IMR-90 (cell line): ENCODE measurements around the gene INPP5A. TPM values are rescaled to one million over a fixed set of nuclear protein-coding genes. Genes with fewer than 3 reads are reported as not detected.
A peak's percentile ranks its signal among the peaks of the same experiment; 100 is the strongest.

ENCODE experiments used
- ATAC-seq: fragments of 200-7000 bp; cut with Tn5 transposase; 2 replicates; pipeline ENCODE4 v1.9.1; 2020; ENCODE audit warnings: low read depth, mild to moderate bottlenecking, moderate library complexity
- BruUV-seq: library from RNA; stranded (reverse); fragments of 400-500 nt; replicated peaks from 2 replicates; lab custom pipeline; 2021; lab: Mats Ljungman, UMichigan
- CTCF ChIA-PET: fragments of 300-600 bp; formaldehyde crosslinking; extraction: SDS; loops from one replicate; lab custom pipeline; 2021; ENCODE audit warnings: antibody characterized with exemption; lab: Yijun Ruan, JAX
- POLR2A ChIA-PET: fragments of 300-600 bp; sonication (Branson Sonifier 250); formaldehyde crosslinking; loops from one replicate; lab custom pipeline; 2022; ENCODE audit warnings: antibody characterized with exemption; ENCODE audit not compliant: unreplicated experiment; lab: Charles Lee
- DNase-seq: peaks from one replicate; pipeline ENCODE4 v3.0.0; 2013
- H2AFZ ChIP-seq: replicated peaks from 2 replicates; pipeline ENCODE3; 2013; ENCODE audit warnings: low read length, mild to moderate bottlenecking; ENCODE audit not compliant: poor library complexity
- H2AK5ac ChIP-seq: 2 replicates; pipeline ENCODE4 v1.6.1; 2013; ENCODE audit warnings: low read depth, low read length, inconsistent platforms
- H2AK9ac ChIP-seq: replicated peaks from 2 replicates; pipeline ENCODE3; 2013; ENCODE audit warnings: mild to moderate bottlenecking, low read depth, low read length, moderate library complexity; ENCODE audit not compliant: poor library complexity
- H2BK120ac ChIP-seq: 2 replicates; pipeline ENCODE4 v1.6.1; 2013; ENCODE audit warnings: low read depth, low read length, inconsistent platforms
- H2BK15ac ChIP-seq: 3 replicates; pipeline ENCODE4 v1.6.1; 2013; ENCODE audit warnings: low read depth, low read length, inconsistent platforms
- H2BK20ac ChIP-seq: 2 replicates; pipeline ENCODE4 v1.6.1; 2013; ENCODE audit warnings: low read depth, mild to moderate bottlenecking, inconsistent platforms, low read length, moderate library complexity
- H2BK5ac ChIP-seq: 2 replicates; pipeline ENCODE4 v1.6.1; 2013; ENCODE audit warnings: mild to moderate bottlenecking, low read depth, low read length, inconsistent platforms; ENCODE audit not compliant: poor library complexity, severe bottlenecking
- H3K14ac ChIP-seq: replicated peaks from 2 replicates; pipeline ENCODE4 v1.6.1; 2013; ENCODE audit warnings: low read depth, low read length, inconsistent platforms
- H3K18ac ChIP-seq: 2 replicates; pipeline ENCODE4 v1.6.1; 2013; ENCODE audit warnings: low read depth, low read length, control low read depth
- H3K23ac ChIP-seq: 2 replicates; pipeline ENCODE4 v1.6.1; 2013; ENCODE audit warnings: low read depth, low read length, inconsistent platforms
- H3K27ac ChIP-seq: 2 replicates; pipeline ENCODE4 v1.5.1; 2013; ENCODE audit warnings: mild to moderate bottlenecking, control low read depth, low read length; ENCODE audit not compliant: insufficient read depth
- H3K27me3 ChIP-seq: 2 replicates; pipeline ENCODE4 v1.6.1; 2013; ENCODE audit warnings: low read length; ENCODE audit not compliant: control insufficient read depth, insufficient read depth
- H3K36me3 ChIP-seq: 2 replicates; pipeline ENCODE4 v1.6.1; 2013; ENCODE audit warnings: low read length, mixed read lengths; ENCODE audit not compliant: control insufficient read depth, insufficient read depth
- H3K4ac ChIP-seq: 2 replicates; pipeline ENCODE4 v1.6.1; 2013; ENCODE audit warnings: low read depth, low read length, inconsistent platforms
- H3K4me1 ChIP-seq: 2 replicates; pipeline ENCODE4 v1.6.1; 2013; ENCODE audit warnings: low read length, mixed read lengths; ENCODE audit not compliant: control insufficient read depth, insufficient read depth
- H3K4me2 ChIP-seq: 2 replicates; pipeline ENCODE4 v1.6.1; 2013; ENCODE audit warnings: low read depth, mild to moderate bottlenecking, control low read depth, low read length, moderate library complexity
- H3K4me3 ChIP-seq: 2 replicates; pipeline ENCODE4 v1.5.1; 2013; ENCODE audit warnings: low read depth, mild to moderate bottlenecking, control low read depth, low read length, moderate library complexity; ENCODE audit not compliant: insufficient read depth
- H3K56ac ChIP-seq: 2 replicates; pipeline ENCODE4 v1.6.1; 2013; ENCODE audit warnings: low read length, inconsistent platforms; ENCODE audit not compliant: insufficient read depth; ENCODE audit errors: extremely low read depth
- H3K79me1 ChIP-seq, 2 experiments: 2 replicates each; pipeline ENCODE4 v1.6.1; 2013; ENCODE audit warnings: low read length in 2 of 2, inconsistent platforms in 1 of 2, low read depth in 1 of 2
- H3K9ac ChIP-seq: 2 replicates; pipeline ENCODE4 v1.6.1; 2013; ENCODE audit warnings: low read depth, low read length, control low read depth
- H3K9me1 ChIP-seq: 2 replicates; pipeline ENCODE4 v1.6.1; 2013; ENCODE audit warnings: low read length, inconsistent platforms; ENCODE audit not compliant: insufficient read depth
- H3K9me3 ChIP-seq: 2 replicates; pipeline ENCODE4 v1.6.1; 2013; ENCODE audit warnings: low read length; ENCODE audit not compliant: control insufficient read depth, insufficient read depth
- H4K20me1 ChIP-seq: 2 replicates; pipeline ENCODE4 v1.6.1; 2013; ENCODE audit warnings: low read length, inconsistent platforms; ENCODE audit not compliant: insufficient read depth
- H4K5ac ChIP-seq: 2 replicates; pipeline ENCODE4 v1.6.1; 2013; ENCODE audit warnings: mild to moderate bottlenecking, low read depth, low read length, control low read depth
- H4K8ac ChIP-seq, 2 experiments: 2 replicates each; pipeline ENCODE4 v1.6.1; 2013; ENCODE audit warnings: low read depth in 2 of 2, low read length in 2 of 2, control low read depth in 1 of 2, inconsistent platforms in 1 of 2
- H4K91ac ChIP-seq: 2 replicates; pipeline ENCODE4 v1.6.1; 2013; ENCODE audit warnings: low read depth, low read length, inconsistent platforms; ENCODE audit not compliant: insufficient read depth
- BHLHE40 ChIP-seq: fragments of 150-350 bp; IDR thresholded peaks from 2 replicates; pipeline ENCODE4 v1.6.1; 2016; ENCODE audit warnings: mild to moderate bottlenecking, low read depth, low read length
- CEBPB ChIP-seq: IDR thresholded peaks from 2 replicates; pipeline ENCODE4 v1.6.1; 2012; ENCODE audit warnings: low read depth, low read length, improper control_type of control experiment
- CHD1 ChIP-seq: IDR thresholded peaks from 2 replicates; pipeline ENCODE4 v1.6.1; 2012; ENCODE audit warnings: low read depth, low read length, improper control_type of control experiment
- ELK1 ChIP-seq: fragments of 150-350 bp; IDR thresholded peaks from 2 replicates; pipeline ENCODE4 v1.6.1; 2016; ENCODE audit warnings: low read depth, mild to moderate bottlenecking, low read length, moderate library complexity, borderline replicate concordance
- MXI1 ChIP-seq: IDR thresholded peaks from 2 replicates; pipeline ENCODE4 v1.6.1; 2012; ENCODE audit warnings: low read depth, mild to moderate bottlenecking, low read length, moderate library complexity, borderline replicate concordance
- NFE2L2 ChIP-seq: fragments of 150-350 bp; IDR thresholded peaks from 2 replicates; pipeline ENCODE4 v1.6.1; 2016; ENCODE audit warnings: low read depth, mild to moderate bottlenecking, low read length
- POLR2A ChIP-seq: IDR thresholded peaks from 2 replicates; pipeline ENCODE4 v1.6.1; 2012; ENCODE audit warnings: mild to moderate bottlenecking, low read depth, low read length
- RAD21 ChIP-seq: IDR thresholded peaks from 2 replicates; pipeline ENCODE4 v1.6.1; 2012; ENCODE audit warnings: low read length, improper control_type of control experiment
- RCOR1 ChIP-seq: IDR thresholded peaks from 2 replicates; pipeline ENCODE4 v1.6.1; 2012; ENCODE audit warnings: mild to moderate bottlenecking, low read length, improper control_type of control experiment; ENCODE audit not compliant: insufficient replicate concordance
- SMC3 ChIP-seq: fragments of 150-350 bp; IDR thresholded peaks from 2 replicates; pipeline ENCODE4 v1.6.1; 2016; ENCODE audit warnings: low read depth, mild to moderate bottlenecking, antibody characterized with exemption, low read length, moderate library complexity
- WGBS, 2 experiments: methylation state at CpG; one replicate each; pipeline versions ENCODE4 v1.1.5 to v1.1.7; 2013; ENCODE audit warnings: missing lambda C conversion rate in 2 of 2; ENCODE audit not compliant: insufficient read length in 1 of 2; ENCODE audit errors: extremely low coverage in 2 of 2; 5-methylcytosine and 5-hydroxymethylcytosine counted together
- dilution Hi-C: fragments of 300-500 bp; cut with HindIII; formaldehyde crosslinking; loops from one replicate; pipeline ENCODE4 v1.14.3; 2018; ENCODE audit warnings: low sequenced_read_pairs; ENCODE audit not compliant: unreplicated experiment
- in situ Hi-C: fragments of 300-500 bp; cut with MboI; formaldehyde crosslinking; loops from 3 replicates; pipeline ENCODE4 v1.14.3; 2019; ENCODE audit warnings: low sequenced_read_pairs, inconsistent platforms, mixed read lengths
- intact Hi-C: fragments of 100-400 bp; cut with micrococcal nuclease; formaldehyde crosslinking; loops from 2 replicates; pipeline ENCODE4 v1.10.0; 2022
- polyA plus RNA-seq, 3 experiments: library from polyadenylated mRNA; depleted of rRNA; stranded (reverse); fragments of >200 nt; gene quantifications; 2 replicates each; pipeline ENCODE4 v1.2.3, GENCODE V29; 2012; ENCODE audit warnings: low replicate concordance in 1 of 3
- total RNA-seq: library from RNA; depleted of rRNA; stranded (reverse); fragments of >200 nt; gene quantifications from 2 replicates; pipeline ENCODE4 v1.2.3, GENCODE V29; 2012
- TF ChIP-seq, protein P1 (sequence below): conservative IDR thresholded peaks from 2 replicates; pipeline ENCODE4 v1.5.1; 2012; ENCODE audit warnings: mild to moderate bottlenecking, low read depth, low read length, improper control_type of control experiment

INPP5A gene
- total and polyA plus RNA-seq, 2 of the 4 experiments (the other 2 are of a cell fraction) = 21.4 to 36.7 TPM

DNA sequence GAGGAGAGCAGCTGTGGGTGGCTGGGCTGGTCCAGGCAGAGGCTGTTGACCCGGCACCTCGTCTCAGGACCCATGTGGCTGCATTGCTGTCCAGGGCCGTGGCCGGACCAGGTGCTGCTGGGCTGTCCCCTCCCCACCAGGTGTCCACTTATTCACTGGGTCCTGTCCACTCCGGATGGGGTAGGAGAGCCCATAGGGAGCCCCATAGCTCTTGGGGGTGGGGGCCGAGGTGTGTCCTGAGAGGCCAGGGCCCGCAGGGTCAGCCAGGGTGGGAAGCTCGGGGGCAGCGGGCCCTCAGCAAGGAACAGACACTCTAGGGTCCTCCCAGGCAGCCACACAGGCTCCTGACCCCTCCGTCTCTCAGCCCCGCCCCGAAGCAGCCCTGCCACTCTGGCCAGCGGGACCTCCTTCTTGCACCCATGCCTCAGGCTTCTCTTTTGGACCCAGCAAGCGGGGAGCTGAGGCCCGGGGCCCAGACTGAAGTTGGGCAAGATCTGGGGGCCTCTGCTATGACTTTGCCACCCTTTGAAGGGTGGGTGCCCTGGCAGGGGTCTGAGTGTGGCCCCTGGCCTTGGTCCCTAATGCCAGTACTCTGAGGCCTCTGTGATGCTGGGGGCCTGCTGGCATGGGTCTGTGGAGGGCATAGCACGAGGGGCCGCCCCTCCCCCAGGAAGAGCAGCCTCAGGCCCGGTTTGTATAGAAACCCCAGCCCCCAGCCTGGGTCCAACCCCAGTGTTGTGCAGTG lies 162.0 kb downstream of the INPP5A start:
- H4K5ac ChIP-seq = peak overlapping the region; percentile 97
- H3K9ac ChIP-seq = peak overlapping the region; percentile 73
- H2AK5ac ChIP-seq = peak overlapping the region; percentile 48; the same call in 1 of the 2 replicates
- peak overlapping the region; percentile 92 for H2AFZ ChIP-seq
- peaks cover 14% of the 10 kb centered on the region for H3K4me1 ChIP-seq
- ATAC-seq (no peak), DNase-seq (no peak)
- H3K9me3 ChIP-seq = no peaks in the 10 kb centered on the region
- peak overlapping the region; percentile 90 for H3K27ac ChIP-seq
- CTCF ChIA-PET = no interaction called here
- H4K91ac ChIP-seq = peak overlapping the region; percentile 91
- peak overlapping the region; percentile 93 for H3K18ac ChIP-seq
- peak overlapping the region; percentile 50; the same call in 1 of the 3 replicates for H2BK15ac ChIP-seq
- H2BK5ac ChIP-seq = peak overlapping the region; percentile 80
- intact Hi-C loops = no loop called here
- dilution Hi-C loops = no loop called here
- peak overlapping the region; percentile 90 for H2AK9ac ChIP-seq
- H3K27me3 ChIP-seq = no peaks in the 10 kb centered on the region
- WGBS, 2 experiments = 82% methylated on average over 2 of the region's 18 CpGs; no CpG with 5 or more reads in 1 of the 2 experiments
- peak overlapping the region; percentile 82 for H3K4ac ChIP-seq
- no peaks in the 10 kb centered on the region for H4K20me1 ChIP-seq
- no peak for TF ChIP-seq ELK1
- TF ChIP-seq NFE2L2 = no peak
- no peak for TF ChIP-seq CHD1
- no peak for TF ChIP-seq SMC3
- no peak for TF ChIP-seq CEBPB
- TF ChIP-seq RAD21 = no peak
- TF ChIP-seq, protein P1, sequence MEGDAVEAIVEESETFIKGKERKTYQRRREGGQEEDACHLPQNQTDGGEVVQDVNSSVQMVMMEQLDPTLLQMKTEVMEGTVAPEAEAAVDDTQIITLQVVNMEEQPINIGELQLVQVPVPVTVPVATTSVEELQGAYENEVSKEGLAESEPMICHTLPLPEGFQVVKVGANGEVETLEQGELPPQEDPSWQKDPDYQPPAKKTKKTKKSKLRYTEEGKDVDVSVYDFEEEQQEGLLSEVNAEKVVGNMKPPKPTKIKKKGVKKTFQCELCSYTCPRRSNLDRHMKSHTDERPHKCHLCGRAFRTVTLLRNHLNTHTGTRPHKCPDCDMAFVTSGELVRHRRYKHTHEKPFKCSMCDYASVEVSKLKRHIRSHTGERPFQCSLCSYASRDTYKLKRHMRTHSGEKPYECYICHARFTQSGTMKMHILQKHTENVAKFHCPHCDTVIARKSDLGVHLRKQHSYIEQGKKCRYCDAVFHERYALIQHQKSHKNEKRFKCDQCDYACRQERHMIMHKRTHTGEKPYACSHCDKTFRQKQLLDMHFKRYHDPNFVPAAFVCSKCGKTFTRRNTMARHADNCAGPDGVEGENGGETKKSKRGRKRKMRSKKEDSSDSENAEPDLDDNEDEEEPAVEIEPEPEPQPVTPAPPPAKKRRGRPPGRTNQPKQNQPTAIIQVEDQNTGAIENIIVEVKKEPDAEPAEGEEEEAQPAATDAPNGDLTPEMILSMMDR = no peak
- TF ChIP-seq RCOR1 = no peak
- no peak for TF ChIP-seq BHLHE40
- TF ChIP-seq POLR2A = no peak
- TF ChIP-seq MXI1 = no peak
- peak overlapping the region; percentile 80 for H3K14ac ChIP-seq
- H3K23ac ChIP-seq = peak overlapping the region; percentile 48; the same call in 1 of the 2 replicates
- H3K79me1 ChIP-seq = peaks cover 4 to 19% of the 10 kb centered on the region in 2 experiments; a peak in 3 of 4 replicates
- BruUV-seq = no TSS peak
- in situ Hi-C loops = no loop called here
- POLR2A ChIA-PET = no interaction called here
- H2BK20ac ChIP-seq = no peak overlapping the region
- H3K4me3 ChIP-seq = no peak overlapping the region
- H2BK120ac ChIP-seq = peak overlapping the region; percentile 69
- peak overlapping the region; percentile 91 to 98 for H4K8ac ChIP-seq
- H3K36me3 ChIP-seq = peaks cover 13% of the 10 kb centered on the region; the same call in 1 of the 2 replicates
- H3K4me2 ChIP-seq = no peak overlapping the region
- H3K9me1 ChIP-seq = no peaks in the 10 kb centered on the region
- no peak overlapping the region for H3K56ac ChIP-seq
